Measurements from ENCODE around the gene GDF10. TPM values are rescaled to one million over a fixed set of nuclear protein-coding genes. Genes with fewer than 3 reads are reported as not detected.

The GDF10 gene
- total RNA-seq, 2 experiments from 2014 or later = 0.16 to 0.22 TPM

- POLR2A ChIA-PET = interaction anchor here (0.9 to 1.3 kb wide), 2 partner anchors 18 to 33 kb away, joined by 3 to 4 read pairs; no protein-coding TSS in a partner anchor
- H3K4me1 Mint-ChIP-seq (ENCODE audit: low read depth) = peaks cover 32% of the 10 kb centered on the region
- intact Hi-C loops (cut with DNase I, micrococcal nuclease) = no loop called here
- H3K9me3 Mint-ChIP-seq = no peaks in the 10 kb centered on the region
- CTCF ChIA-PET = no interaction called here
- H3K4me3 ChIP-seq (ENCODE audit: low read length) = no peak overlapping the region
- H3K36me3 Mint-ChIP-seq (ENCODE audit: low read depth) = no peaks in the 10 kb centered on the region
- no peaks in the 10 kb centered on the region for H3K27me3 ChIP-seq (ENCODE audit: control insufficient read depth in 1 of 2, insufficient read depth in 2 of 2, low read length in 2 of 2)
- no peaks in the 10 kb centered on the region for H3K36me3 ChIP-seq (ENCODE audit: insufficient read depth, low read length)
- H3K4me1 ChIP-seq (ENCODE audit: insufficient read depth, low read length) = peaks cover 32% of the 10 kb centered on the region
- no peaks in the 10 kb centered on the region for H3K9me3 ChIP-seq (ENCODE audit: control insufficient read depth in 1 of 2, insufficient read depth in 1 of 2, low read length in 2 of 2)
- DNase-seq (no peak), ATAC-seq (ENCODE audit: poor library complexity) (no peak)
- peak overlapping the region; percentile 33 for H3K27ac Mint-ChIP-seq
- H3K27me3 Mint-ChIP-seq = no peaks in the 10 kb centered on the region
- no peak overlapping the region for H3K27ac ChIP-seq (ENCODE audit: low read depth in 1 of 2, low read length in 2 of 2)
- no peak overlapping the region for H3K4me3 Mint-ChIP-seq
- TF ChIP-seq CTCF (IDR thresholded peaks at IDR 0.05) = no peak
These were observed 21.3 kb upstream of the GDF10 start for GRCh38 chr10:47278720-47279119.

GRCh38 chr10:47279276-47279675 is 20.7 kb upstream of the GDF10 start:
- Mint-ChIP-seq H3K9me3 (no peaks in the 10 kb centered on the region), H3K4me1 (ENCODE audit: low read depth) (peaks cover 32% of the 10 kb centered on the region), H3K36me3 (ENCODE audit: low read depth) (no peaks in the 10 kb centered on the region), H3K27me3 (no peaks in the 10 kb centered on the region), H3K27ac (peak overlapping the region; percentile 33), H3K4me3 (no peak overlapping the region)
- POLR2A ChIA-PET = interaction anchor here (1.3 kb wide), 1 partner anchor 18 kb away, joined by 4 read pairs; no protein-coding TSS in a partner anchor
- Histone ChIP-seq H3K4me3 (ENCODE audit: low read length) (no peak overlapping the region), H3K4me1 (ENCODE audit: insufficient read depth, low read length) (peaks cover 32% of the 10 kb centered on the region), H3K9me3 (ENCODE audit: control insufficient read depth in 1 of 2, insufficient read depth in 1 of 2, low read length in 2 of 2) (no peaks in the 10 kb centered on the region), H3K27ac (ENCODE audit: low read depth in 1 of 2, low read length in 2 of 2) (no peak overlapping the region), H3K36me3 (ENCODE audit: insufficient read depth, low read length) (no peaks in the 10 kb centered on the region), H3K27me3 (ENCODE audit: control insufficient read depth in 1 of 2, insufficient read depth in 2 of 2, low read length in 2 of 2) (no peaks in the 10 kb centered on the region)
- intact Hi-C loops (cut with DNase I, micrococcal nuclease) = no loop called here
- ATAC-seq (ENCODE audit: poor library complexity) (no peak), DNase-seq (no peak)
- CTCF ChIA-PET = no interaction called here
- TF ChIP-seq CTCF (IDR thresholded peaks at IDR 0.05) = no peak

- H3K4me1 ChIP-seq (ENCODE audit: insufficient read depth, low read length) = peaks cover 39% of the 10 kb centered on the region
- no peaks in the 10 kb centered on the region for H3K36me3 Mint-ChIP-seq (ENCODE audit: low read depth)
- no peaks in the 10 kb centered on the region for H3K9me3 Mint-ChIP-seq
- POLR2A ChIA-PET = interaction anchor here (0.7 to 1.0 kb wide), 2 partner anchors 20 to 30 kb away, joined by 3 read pairs; no protein-coding TSS in a partner anchor
- intact Hi-C loops (cut with DNase I, micrococcal nuclease) = no loop called here
- ATAC-seq (ENCODE audit: poor library complexity) = no peak
- H3K27me3 Mint-ChIP-seq = no peaks in the 10 kb centered on the region
- H3K4me3 ChIP-seq (ENCODE audit: low read length) = no peak overlapping the region
- no peak overlapping the region for H3K4me3 Mint-ChIP-seq
- H3K27ac Mint-ChIP-seq = no peak overlapping the region
- CTCF ChIA-PET = no interaction called here
- no peaks in the 10 kb centered on the region for H3K9me3 ChIP-seq (ENCODE audit: control insufficient read depth in 1 of 2, insufficient read depth in 1 of 2, low read length in 2 of 2)
- H3K4me1 Mint-ChIP-seq (ENCODE audit: low read depth) = peaks cover 48% of the 10 kb centered on the region
- no peak for DNase-seq
- no peaks in the 10 kb centered on the region for H3K36me3 ChIP-seq (ENCODE audit: insufficient read depth, low read length)
- no peaks in the 10 kb centered on the region for H3K27me3 ChIP-seq (ENCODE audit: control insufficient read depth in 1 of 2, insufficient read depth in 2 of 2, low read length in 2 of 2)
- no peak for TF ChIP-seq CTCF (IDR thresholded peaks at IDR 0.05)
- H3K27ac ChIP-seq (ENCODE audit: low read depth in 1 of 2, low read length in 2 of 2) = no peak overlapping the region
These were observed 17.9 kb upstream of the GDF10 start for GRCh38 chr10:47282005-47282656.
